GM06990 (cell line): Measurements from ENCODE around the gene APOBEC3C.
A peak's percentile ranks its signal among the peaks of the same experiment; 100 is the strongest.
"Not testable (repeated sequence)": the region's sequence is repeated elsewhere in the genome, so short reads cannot be mapped to it uniquely, and the experiment has no call there.

ENCODE experiments used
- DNase-seq: peaks from one replicate; pipeline ENCODE4 v3.0.0-alpha.2; 2011; ENCODE audit not compliant: insufficient read length; ENCODE audit errors: extremely low read depth
- H3K27me3 ChIP-seq: replicated peaks from 2 replicates; pipeline ENCODE4 v1.6.0; 2011; ENCODE audit warnings: low read length; ENCODE audit not compliant: control insufficient read depth, insufficient read depth
- H3K36me3 ChIP-seq: 2 replicates; pipeline ENCODE4 v1.5.1; 2011; ENCODE audit warnings: low read length; ENCODE audit not compliant: control insufficient read depth, insufficient read depth
- H3K4me3 ChIP-seq: replicated peaks from 2 replicates; pipeline ENCODE4 v1.5.1; 2011; ENCODE audit warnings: low read depth, mild to moderate bottlenecking, control low read depth, low read length
- CTCF ChIP-seq: IDR thresholded peaks from 2 replicates; pipeline ENCODE4 v1.5.1; 2011; ENCODE audit warnings: low read length, control low read depth, mild to moderate bottlenecking, inconsistent platforms; ENCODE audit not compliant: insufficient read depth, poor library complexity, severe bottlenecking

The APOBEC3C gene

GRCh38 chr22:39017596-39018365 is 3.7 kb downstream of the APOBEC3C start:
- DNase-seq, result no peak
- Histone ChIP-seq H3K4me3 (no peak overlapping the region), H3K36me3 (peaks cover 9% of the 10 kb centered on the region), H3K27me3 (no peaks in the 10 kb centered on the region)
- TF ChIP-seq CTCF, result no peak

GRCh38 chr22:39020021-39020651 is 6.1 kb downstream of the APOBEC3C start:
- Histone ChIP-seq H3K4me3 (peak overlapping the region; percentile 39), H3K36me3 (peaks cover 14% of the 10 kb centered on the region)
- not testable (repeated sequence) for H3K27me3 ChIP-seq, DNase-seq

GRCh38 chr22:39021552-39022250 is 7.6 kb downstream of the APOBEC3C start:
- TF ChIP-seq CTCF, result no peak
- DNase-seq, result no peak
- peak overlapping the region; percentile 96 for H3K4me3 ChIP-seq

GRCh38 chr22:39024519-39025308 is 10.7 kb downstream of the APOBEC3C start:
- no peak for DNase-seq
- Histone ChIP-seq H3K27me3 (no peaks in the 10 kb centered on the region), H3K4me3 (no peak overlapping the region), H3K36me3 (peaks cover 14% of the 10 kb centered on the region)
- TF ChIP-seq CTCF, result no peak

More at GRCh38 chr22:39021552-39022250, 7.6 kb downstream of the APOBEC3C start:
- H3K27me3 ChIP-seq, result no peaks in the 10 kb centered on the region
- H3K36me3 ChIP-seq, result peaks cover 20% of the 10 kb centered on the region

GRCh38 chr22:39026509-39027150 is 12.6 kb downstream of the APOBEC3C start:
- H3K27me3 ChIP-seq, result no peaks in the 10 kb centered on the region
- no peak for DNase-seq
- no peak for TF ChIP-seq CTCF
- H3K36me3 ChIP-seq, result peaks cover 14% of the 10 kb centered on the region
- H3K4me3 ChIP-seq, result no peak overlapping the region
